IPS DF 4.7 (cell line): ENCODE results near the gene YTHDF1.
"Not testable (repeated sequence)": the region's sequence is repeated elsewhere in the genome, so short reads cannot be mapped to it uniquely, and the experiment has no call there.

Source experiments
- DNase-seq: peaks from one replicate; pipeline ENCODE4 v3.0.0-alpha.2; 2013; ENCODE audit warnings: low spot score; ENCODE audit errors: extremely low read depth

YTHDF1 gene

DNA sequence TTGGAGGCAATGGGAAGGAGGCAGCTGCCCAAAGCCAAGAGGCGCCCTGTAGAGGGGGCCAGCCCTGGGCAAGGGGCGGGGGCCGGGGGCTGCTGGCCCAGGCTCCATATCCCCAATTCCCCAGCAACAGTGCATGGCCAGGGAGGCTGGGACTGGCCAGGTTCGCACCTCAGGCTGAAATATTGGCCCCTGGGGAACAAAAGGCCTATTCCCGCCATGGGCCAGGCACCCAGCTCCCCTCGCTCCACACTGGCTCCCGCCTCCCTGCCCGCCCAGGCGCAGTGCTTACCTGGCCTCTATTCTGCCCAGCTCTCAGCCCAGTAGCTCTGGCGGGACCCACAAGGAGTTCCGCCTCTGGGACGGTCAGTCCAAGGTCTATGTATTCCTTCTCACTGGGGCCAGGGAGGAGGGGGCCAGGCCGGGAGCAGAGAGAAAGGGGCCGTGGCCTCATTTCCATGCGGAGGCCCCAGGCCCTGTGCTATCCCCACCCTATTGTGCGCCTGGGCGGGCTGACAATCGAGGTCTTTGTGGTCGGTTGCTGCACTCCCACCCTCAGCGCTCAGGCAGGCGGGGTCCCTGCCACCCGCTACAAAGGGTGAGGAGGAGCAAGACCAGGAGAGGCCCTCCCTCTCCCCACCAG is 42.3 kb downstream of the YTHDF1 start:
- no peak for DNase-seq

DNA sequence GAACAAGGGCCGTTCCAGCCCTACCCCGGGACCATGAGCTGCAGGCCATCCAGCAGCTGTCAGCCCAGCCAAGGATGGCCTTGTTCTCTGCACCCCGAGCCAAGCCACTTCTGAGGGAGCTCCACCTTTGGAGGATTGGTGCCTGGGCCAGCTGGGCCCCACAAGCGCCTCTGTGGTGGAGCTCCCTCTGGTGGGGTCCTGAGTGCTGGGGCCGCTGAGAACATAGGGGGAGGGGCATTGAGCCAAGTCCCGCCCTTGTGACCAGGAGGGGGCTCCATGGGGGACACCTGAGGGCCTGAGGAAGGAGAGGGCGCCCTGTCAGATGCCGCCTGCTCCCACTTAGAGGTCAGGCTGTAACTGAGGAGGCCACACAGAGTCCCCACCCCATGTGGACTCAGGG is 43.2 kb downstream of the YTHDF1 start:
- no peak for DNase-seq

DNA sequence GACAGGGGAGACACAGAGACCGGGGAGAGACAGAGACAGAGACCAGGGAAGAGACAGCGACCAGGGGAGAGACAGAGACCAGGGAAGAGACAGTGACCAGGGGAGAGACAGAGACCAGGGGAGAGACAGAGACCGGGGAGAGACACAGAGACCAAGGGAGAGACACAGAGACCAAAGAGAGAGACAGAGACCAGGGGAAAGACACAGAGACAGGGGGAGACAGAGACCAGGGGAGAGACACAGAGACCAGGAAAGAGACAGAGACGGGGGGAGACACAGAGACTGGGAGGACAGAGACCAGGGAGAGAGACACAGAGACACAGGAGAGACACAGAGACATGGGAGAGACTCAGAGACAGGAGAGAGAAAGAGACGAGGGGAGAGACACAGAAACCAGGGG is 43.9 kb downstream of the YTHDF1 start:
- DNase-seq = no peak

DNA sequence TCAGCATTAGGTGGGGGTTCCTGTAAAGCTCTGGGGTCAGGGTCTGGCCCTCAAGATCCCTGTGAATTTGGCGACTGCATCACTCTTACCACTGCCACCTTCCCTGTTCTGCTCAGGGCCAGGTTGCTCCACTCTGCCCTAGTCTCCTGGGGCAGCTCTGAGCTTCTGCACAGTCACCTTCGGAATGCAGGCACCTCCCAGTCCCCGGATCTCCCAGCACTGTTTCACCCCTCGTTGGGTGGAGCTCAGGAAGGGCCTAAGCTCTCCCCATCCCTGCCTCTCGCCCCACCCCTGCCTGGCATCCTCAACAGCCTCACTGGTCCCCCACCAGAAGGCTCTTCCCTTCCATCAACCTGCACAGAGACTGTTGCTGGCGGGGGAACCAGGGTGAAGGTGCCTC is 46.2 kb downstream of the YTHDF1 start:
- DNase-seq = no peak

DNA sequence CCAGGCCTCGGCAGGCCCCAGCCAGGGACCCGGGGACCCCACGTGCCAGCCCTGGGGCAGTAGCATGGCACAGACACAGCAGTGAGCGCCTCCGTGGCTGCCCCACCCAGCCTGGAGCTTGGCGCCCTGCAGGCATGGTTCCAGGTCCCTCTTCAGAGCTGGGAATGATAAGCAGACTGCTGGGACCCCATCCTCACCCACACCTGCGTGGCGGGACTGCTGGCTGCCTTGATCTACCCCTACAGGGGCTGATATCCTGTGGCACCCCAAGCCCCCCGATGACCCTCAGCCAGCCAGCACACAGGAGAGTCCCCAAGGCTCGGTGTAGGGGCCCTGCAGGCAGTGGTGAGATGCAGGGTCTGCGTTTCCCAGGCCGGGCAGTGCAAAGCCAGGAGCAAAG is 47.1 kb downstream of the YTHDF1 start:
- no peak for DNase-seq

DNA sequence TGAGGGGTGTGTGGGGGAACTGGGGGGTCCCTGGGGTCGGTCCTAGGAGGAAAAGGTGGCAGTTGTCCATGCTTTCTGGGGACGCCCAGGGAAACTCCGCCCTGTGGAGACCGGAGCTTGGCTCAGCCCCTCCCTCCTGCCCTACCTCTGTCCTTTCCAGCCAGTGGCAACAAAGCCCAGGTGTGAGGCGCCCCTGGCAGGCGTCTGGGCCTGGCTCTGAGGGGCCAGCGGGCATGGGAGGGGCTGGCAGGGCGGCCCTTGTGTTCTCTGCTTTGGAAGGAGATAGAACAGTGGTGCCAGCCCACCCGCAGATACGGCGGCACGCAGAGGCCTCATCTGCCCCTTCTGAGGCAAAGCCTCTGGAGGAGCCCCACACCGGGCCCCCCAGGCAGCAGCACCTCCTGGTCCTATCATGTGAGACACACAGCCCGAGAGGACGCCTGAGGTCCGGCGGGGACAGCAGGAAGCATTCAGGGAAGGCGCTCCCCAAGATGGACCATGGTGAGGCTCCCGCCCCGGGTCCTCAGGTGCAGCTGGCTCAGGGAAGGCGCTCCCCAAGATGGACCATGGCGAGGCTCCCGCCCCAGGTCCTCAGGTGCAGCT is 47.9 kb downstream of the YTHDF1 start:
- no peak for DNase-seq

DNA sequence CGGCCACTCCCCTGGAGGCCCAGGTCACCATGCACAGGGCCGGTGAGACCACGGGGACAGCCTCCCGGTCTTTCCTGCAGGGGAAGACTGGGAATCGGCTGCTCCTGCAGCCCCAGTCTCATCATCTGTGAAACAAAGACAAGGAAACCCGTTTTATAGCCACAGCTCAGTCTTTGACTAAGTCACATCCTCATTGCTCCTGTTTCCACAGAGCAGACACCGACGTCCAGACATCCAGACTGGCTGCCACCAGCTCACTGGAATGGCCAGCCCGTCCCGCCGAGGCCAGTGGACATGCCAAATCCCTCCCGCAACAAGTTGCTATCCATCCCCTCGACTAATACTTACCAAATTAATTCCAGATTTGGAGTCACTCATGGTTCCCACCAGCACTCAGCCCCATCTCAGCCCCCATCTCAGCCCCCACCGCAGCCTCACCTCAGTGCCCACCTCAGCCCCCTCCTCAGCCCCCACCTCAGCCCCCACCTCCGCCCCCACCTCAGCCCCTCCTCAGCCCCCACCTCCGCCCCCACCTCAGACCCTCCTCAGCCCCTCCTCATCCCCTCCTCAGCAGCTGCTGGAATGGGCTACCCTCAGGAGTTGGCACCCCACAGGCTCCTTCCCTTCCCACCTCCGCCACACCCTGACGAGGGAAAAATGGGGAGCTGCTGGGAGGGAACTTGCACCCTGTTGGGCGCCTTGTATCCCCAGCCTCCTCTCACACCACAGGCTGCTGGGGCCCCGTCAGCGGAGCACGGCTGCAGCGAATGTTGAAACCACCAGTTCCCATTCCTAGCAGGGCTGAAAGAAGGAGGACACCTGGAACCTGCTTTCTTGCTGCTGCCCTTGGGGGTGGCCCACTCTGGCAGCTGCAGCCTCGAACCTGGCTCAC is 48.7 kb downstream of the YTHDF1 start:
- DNase-seq = no peak

DNA sequence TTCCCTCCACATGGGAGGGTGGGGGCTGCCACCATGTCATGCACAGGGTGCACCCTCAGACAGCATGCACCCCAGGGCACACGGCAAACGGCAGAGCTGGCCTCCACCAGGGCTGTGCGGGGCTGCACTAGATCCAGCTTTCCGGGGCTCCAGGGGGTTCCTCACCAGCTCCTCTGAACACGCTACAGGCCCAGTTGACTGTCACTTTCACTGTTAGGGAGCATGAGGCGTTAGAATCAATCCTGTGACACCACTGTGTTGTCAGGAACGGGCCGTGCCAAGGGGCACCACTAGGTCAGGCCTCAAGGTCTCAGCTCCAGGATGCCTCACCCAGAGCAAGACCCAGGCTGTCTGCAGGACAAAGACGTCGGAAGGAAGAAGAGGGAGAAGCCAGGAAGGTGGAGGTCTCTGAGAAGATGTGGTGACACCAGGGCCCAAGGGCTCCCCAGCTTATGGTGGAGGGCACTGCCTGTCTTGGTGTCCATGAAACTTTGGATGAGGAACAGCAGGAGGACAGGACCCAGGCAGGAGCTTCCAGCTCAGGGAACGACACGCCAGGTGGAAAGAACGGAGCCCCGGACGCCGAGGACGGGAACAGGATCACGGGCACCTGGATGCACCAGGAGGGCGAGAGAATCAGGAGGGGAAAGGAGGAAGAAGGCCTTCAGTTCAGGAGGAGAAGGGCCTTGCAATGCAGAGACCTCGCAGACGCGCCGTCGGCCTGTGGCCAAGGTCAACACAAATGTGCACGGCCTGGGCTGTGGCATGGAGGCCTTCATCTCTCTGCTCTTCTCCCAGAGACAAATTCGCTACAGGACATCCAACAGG is 49.5 kb downstream of the YTHDF1 start:
- no peak for DNase-seq

DNA sequence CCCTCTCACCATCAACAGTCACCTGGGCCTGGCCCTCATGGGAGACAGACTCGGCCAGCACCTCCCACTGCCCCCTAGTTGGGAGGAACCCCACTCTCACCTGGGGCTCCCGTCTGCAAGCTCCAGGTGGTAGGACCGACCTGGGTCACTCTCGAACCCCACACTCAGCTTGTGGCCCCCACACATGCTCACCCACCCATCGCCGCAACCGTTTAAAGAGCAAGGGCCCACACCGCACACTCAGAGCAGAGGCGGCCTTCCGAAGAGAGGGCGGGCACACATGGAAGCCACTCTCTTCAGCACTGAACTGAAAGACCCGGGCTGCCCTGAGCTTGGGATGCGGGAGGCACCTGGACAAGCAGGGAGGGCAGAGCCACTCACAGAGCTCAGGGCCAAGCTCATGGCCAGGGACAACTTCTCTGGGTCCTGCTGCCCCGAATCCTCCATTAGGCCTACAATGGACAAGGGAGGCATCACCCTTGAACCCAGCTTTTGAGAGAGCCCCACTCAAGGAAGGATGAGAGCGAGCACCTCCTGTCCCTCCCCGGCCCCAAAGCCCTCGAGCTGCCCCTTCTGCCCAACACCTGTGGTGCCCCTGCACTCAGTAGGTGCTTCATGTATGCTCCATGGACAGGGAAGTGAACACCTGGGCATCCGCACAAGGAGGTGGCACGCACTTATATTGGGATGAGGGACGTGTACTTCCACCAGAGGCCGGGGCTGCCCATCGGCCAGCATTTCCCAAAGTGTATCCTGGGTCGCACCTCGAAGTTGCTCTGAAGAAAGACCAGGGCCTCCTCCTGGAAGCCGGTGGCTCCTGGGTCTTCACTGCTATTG is 50.4 kb downstream of the YTHDF1 start:
- no peak for DNase-seq

DNA sequence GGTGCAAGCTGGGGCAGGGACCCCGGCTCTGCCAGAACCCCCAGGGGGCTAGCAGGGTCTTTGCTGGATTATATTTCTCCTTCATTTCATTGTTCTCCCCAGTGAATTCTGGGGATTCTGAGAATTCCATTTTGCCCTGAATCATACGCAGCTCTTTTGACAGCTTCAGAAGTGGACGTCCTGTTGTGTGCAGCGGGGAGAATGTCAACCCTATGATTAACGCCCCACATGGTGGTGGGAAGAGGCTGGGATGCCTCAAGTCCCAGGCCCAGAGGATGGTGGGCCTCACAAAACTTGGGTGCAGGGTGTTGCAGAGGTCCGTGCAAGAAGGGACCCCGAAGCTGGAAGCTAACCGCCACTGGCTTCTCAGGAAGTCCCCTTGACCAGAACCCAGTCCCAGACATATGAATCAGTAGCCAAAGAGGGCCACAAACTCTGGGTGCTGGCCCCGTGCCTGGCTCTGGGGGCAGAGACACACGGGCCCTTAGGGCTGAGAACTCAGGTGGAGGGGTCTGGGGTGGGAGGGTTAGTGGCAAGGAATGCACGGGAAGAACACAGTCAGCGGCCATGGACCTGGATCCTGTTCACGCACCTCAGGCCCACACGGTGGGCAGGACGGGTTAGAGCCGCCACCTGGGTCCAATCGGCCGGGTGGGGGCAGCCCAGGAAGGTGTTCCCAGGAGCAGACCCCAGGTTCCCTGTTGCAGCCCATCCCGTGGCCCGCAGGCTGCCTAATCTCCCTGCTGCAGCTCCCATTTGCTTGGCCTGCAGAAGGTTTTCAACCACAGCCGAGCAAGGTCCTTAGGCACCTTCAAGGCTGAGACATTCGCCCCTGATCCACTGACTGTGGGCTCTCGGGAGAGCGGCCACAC is 51.2 kb downstream of the YTHDF1 start:
- no peak for DNase-seq

DNA sequence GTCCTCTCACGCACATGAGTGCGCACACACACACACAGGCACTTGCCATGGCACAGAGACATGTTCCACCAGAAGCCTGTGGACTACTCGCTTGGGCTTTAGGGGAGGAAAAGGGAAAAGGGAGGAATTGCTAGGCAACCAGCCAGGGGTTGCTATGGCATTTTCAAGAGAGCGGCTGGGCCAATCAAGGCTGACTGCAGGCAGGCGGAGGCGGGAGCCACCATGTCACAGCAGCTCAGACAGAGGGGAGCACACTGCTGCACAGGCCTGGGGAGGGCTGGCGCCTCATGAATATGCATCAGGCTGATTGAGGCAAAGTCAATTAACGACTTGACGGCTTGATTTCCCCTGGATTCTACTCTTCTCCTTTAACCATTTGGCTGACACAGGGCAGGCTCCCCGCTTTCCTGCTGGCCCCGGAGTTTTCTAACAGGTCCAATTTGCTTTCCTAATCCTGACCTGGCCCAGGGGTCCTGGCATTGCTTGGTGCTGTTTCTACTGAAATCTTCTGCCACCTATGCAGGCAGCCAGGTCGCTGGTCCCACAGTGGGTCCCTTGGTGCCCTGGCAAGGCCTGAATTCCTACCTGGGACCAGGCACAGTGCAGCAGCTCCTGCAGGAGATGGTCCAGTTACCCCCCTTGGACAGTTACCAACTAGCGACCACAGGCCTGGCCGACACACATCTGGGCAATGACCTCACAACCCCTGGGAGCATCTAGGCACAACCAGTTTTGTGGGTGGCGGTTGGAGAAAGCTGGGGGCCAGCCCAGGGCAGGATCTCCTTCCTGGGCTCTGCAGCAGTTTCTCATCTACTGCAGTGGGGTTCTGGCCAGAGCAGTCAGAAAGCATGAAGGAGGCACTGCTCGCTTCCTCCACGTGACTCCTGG is 52.1 kb downstream of the YTHDF1 start:
- DNase-seq = no peak

DNA sequence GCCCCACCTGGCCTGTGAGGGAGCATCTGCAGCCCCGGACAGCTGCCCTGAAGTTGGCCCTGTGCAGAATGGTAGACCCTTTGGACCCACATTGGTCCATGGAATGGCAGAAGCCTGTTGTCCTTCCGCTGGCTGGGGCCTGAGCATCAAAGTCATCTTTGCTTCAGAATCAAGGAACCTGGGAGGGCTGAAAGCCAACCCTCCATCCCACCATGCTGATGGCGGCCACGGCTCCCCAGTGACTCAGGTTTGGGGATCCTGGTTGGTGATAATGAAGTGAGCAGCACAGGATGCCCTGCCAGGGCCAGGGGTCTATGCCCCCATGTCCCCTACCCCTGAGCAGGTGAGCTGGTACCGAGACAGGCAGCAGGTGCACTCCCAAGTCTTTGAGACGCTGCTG is 52.8 kb downstream of the YTHDF1 start:
- DNase-seq = no peak

DNA sequence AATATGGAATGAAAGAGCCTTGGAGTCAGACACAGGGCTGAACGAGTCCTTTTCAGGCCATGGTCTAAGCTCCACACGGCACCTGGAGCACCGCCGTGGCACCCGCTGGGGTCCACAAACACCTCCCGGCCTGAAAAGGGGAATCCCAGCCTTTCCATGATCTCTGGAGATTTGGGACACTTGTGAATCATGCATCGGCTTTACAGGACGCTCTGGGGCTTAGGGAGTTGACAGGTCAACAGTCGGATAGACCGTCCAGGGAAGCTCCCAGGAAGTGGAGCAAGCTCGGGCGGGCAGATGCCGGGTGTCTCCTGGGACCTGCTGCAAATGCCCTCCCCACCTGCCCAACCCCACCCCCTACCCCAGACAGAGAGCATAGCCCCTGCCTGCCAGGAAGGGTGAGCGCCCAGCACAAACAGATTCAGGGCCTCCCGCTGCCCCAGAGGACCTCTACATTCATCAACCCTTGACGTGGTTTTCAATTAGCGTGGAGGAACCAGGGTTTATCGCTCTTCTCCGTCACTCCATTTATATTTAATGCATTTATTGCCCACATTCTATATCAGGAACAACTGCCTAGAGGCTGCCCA is 53.6 kb downstream of the YTHDF1 start:
- DNase-seq = no peak

DNA sequence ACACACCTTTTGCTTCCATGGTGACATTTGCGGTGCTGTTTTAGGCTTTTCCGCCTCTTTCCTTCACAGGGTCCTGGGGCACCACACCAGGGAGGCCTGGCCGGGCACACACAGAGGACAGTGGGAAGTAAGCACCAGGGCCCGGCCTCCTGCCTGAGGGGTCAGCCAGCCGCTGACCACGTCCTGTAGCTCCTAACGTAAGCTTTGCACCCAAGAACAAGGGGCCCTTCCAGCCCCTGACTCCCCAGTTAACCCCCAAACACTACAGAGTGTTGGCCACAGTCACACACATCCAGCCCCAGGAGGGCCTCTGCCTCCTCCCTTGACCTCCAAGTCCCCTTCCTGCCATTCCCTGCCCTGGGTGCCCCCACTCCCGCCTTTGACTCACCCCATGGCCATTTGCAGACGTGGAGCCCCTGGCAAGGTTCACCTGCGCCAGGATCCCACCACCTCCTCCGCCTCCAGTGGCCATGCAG is 54.7 kb downstream of the YTHDF1 start:
- no peak for DNase-seq

DNA sequence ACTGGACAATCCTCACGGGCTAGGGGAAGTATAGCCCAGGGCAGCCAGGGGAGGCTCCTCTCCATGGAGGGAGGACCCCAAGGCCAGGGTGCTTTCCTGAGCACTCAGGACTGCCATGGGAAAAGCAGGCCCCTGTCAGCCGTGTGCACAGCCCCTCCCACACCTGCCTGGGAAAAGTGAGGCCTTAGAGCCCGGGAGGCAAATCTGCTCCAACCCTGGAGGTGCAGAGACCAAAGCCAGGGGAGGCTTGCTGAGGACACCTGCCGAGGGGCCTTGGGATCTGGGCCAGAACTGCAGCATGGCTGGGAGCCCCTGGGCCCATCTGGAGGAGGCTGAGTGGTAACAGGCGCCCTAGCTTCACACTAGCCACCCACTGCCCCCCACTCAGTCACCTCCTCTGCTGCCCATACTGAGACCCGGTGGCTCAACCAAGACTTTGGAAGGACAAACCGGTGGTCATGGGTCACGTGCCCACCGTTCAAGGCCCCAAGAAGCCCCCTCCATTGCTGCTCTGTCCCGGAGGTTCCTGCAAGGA is 55.2 kb downstream of the YTHDF1 start:
- DNase-seq = no peak

DNA sequence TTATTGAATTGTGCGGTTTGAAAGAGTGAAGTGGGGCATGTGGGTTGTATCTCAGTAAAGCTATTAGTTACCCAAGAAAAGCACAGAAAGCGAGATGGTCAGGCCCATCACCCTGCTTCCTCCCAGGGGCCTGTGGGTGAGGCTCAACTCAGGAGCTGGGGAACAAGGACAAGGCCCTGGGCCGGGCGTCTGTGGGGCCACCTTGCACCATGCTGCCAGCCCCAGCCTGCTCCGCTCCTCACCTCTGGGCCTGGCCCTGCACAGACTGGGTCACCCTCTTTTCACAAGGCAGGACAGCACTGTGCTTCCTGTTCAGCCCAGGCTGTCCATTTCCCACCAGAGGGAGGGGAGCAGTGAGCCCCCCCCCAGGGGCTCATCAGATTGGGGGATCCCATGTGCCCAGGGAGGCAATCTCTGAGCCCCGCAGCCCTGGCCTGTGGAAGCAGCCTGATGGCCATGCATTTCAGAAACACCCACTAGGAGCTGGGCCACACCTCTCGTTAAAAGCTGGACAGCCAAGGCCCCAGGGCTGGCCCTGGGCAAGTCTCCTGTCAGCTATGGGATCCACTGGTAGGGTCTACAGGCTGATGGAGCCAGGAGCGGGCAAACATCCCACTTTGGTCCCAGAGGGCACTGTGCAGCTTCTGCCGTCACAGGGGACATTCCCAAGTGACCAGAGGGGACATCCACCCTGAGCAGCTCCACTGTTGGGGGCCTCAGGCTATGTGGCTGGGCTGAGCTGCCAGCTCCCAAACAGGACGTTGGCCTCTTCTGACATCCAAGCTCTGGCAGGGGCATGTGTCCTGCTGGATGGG is 55.9 kb downstream of the YTHDF1 start:
- DNase-seq = no peak

DNA sequence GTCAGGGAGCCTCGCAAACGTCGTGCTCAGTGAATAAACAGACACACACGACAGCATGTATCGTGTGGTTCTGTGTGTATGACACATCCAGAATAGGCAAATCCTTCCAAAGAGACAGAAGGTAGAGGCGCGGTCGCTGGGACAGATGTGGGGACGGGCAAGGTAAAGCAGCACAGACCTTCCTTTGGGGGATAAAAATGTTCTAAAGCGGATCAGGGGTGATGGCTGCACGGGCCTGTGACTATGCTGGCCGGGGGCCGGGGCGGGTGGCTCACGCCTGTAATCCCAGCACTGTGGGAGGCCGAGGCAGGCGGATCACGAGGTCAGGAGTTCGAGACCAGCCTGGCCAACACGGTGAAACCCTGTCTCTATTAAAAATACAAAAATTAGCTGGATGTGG is 56.7 kb downstream of the YTHDF1 start:
- not testable (repeated sequence) for DNase-seq
